Measurements from ENCODE around the gene HSPA6.
"Not testable (repeated sequence)": the region's sequence is repeated elsewhere in the genome, so short reads cannot be mapped to it uniquely, and the experiment has no call there.

The HSPA6 gene

DNA sequence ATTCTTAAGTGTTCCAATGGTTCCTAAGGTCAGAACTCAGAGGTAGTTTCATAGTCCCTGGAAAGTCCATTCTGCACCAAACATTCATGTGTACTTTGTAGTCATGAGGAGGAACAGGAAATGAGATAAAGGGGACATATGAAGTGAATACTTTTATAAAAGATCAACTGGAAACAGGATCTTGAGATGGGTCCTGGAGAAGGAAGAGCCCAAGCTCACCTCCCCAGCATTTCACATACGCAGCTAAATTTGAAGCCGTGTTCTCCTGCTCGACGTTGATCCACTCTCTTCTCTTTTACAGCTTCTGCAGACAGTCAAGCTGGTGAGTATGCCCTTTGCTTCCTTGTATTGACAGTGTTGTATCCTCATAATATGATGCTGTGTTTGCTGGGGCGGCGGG, 18.7 kb upstream of the HSPA6 start:
- DNase-seq: no peak

DNA sequence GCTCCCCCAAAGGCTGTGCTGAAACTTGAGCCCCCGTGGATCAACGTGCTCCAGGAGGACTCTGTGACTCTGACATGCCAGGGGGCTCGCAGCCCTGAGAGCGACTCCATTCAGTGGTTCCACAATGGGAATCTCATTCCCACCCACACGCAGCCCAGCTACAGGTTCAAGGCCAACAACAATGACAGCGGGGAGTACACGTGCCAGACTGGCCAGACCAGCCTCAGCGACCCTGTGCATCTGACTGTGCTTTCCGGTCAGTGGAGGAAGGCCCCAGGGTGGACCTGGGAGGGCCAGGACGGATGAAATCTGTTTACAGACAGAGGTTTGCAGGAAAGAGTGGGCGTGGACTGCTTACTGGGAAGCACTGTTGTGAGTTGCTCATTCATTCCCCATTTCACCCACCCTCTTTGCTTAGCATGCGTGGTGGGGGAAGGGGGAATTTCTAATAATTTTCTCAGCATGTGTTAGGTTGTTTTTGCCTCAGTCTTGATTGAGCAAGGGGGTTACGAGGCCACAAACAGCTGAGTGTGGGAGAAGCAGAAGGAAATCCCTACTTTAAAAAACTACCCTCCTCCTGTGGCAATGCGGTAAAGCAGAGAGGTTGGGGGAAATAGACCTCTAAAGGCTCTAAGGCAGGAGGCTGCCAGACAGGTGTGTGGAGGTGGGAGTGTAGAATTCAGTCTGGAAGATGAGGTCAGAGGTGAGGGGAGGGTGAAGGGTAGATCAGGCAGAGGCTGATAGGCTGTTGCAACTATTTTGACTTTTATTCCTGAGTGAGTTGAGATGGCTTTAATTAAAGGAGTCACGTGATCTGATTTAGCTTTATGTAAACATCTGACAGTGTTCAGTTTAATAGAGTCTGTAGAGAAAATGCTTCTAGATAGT, 17.8 kb upstream of the HSPA6 start:
- no peak for DNase-seq

DNA sequence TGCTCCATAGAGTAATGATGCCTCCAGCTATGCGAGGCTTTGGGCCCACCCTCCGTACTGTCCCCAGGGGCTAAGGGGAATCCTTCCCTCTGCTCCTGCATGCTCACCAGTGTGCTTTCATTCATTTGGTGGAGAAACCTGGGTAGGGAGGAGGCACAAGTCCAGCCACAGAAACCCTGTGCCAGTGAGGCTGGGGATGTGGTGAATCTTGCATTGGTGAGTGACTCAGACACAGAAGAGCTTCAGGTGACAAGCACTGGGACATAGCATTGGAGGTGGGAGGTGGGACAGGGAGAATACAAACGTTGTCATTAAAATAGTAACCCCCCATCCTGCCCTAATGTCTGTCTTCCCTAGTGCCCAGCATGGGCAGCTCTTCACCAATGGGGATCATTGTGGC, 13.9 kb upstream of the HSPA6 start:
- DNase-seq: no peak

DNA sequence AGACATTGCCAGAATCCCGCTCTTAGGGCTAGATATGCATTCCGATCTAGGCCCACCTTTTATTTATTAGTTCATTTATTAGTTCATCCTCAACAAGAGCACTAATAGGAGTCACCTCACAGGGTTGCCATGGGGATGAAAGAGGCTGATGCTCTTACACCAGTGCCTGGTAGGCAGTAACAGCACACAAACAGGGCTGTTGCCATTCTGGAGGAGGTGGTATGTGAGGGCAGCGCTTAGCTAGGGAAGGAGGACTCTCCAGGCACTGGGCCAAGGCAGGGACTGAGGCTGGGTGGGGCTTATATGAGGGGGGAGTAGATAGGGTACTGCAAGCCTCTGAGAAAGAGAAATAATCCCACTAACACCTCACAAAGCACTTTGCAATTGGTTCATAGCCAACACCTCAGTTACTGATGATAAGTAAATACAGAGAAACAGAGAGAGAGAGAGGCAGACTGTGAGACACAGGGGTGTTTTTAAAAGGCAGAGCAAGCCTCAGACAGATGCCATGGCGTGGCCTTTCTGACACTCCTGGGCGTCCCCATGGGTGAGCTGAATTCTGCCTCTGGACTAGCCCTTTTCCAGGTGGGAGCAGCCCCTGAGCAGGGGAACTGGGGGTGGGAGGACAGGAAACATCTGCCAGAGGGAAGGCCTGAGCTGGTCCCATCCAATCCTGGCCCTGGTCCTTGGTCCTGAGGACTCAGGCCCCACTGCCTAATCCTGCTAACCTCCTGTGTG, 13.2 kb upstream of the HSPA6 start:
- DNase-seq: peak; percentile 6 to 30

DNA sequence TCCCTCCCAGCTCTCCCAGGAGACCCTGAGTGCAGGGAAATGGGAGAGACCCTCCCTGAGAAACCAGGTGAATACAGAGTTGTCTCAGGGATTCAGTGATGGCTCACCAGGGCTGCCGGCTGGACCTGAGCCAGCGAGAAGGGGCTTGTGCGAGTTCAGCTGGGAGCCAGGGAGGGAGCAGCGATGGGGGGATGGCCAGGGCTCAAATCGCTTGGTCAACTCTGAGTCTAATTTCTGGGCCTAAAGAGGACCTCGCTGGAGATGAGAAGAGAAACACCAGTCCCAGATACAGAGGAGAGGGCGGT, 12.6 kb upstream of the HSPA6 start:
- no peak for DNase-seq

DNA sequence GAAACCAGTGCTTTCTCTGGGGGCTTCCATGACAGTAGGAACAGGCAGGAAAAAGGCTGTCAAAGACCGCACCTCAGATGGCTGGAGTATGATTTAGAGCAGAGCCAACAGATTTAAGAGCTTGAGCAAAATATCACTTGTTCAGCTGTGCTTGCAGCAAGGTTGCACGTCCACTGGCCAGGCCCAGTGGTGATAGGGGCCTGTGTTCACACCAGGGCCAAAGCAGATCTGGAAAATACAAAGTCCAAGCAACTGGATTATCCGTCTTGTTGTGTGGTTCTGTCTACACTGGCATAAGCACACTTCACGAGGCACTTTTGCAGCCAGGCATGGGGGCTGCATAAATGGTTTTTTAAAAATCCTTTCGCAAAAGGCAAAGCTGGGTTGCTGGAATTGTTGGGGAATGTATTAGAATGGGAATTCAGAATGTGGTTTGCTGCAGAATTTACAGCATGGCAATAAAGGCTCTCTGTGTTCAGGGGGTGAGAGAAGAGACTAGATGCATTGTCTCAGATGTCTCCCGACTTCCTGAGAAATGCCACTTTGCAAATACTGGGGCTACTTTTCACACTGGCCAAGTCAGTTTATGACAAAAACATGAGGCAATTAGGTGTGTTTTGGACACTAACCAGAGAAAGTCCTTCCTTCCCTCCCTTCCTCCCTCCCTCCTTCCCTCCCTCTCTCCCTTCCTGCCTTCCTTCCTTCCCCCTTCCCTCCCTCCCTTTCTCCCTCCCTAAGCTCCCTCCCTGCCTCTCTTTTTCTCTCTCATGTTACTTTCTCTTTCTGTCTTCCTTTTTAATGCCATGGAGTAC, 11.5 kb upstream of the HSPA6 start:
- not testable (repeated sequence) for DNase-seq

DNA sequence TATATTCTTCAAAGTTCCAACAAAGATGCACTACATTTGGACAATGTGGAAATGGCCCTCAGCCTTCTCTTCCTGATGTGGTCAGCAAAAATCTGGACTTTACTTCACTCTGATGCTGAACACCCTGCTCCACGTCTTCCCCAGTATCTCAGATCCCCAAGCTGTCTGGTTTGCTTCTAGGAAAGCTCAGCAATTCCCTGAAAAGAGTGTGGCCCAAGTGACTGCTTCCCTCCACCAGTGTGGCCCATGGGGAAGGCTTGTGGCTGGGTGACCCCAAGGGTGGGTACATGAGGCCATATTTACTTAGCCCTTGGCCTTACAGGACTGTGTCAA, 10.9 kb upstream of the HSPA6 start:
- not testable (repeated sequence) for DNase-seq

DNA sequence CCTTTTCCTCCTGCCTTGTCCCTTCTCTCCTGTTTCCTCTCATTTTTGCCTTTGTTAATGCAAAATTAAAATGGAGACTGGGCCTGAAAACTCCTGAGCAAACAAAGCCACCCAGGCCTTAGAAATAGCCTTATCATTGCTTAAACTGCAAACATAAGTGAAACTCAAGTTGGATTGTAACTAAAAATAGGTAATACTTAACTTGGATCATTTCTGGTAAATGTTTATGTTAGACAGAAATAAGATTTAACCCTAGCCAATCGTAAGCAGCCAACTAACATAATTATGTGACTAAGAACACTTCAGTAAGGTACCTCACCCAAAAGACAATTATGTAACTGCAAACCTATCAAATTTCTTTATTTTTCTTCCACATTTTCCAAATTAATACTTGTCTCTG, 10.4 kb upstream of the HSPA6 start:
- not testable (repeated sequence) for DNase-seq

DNA sequence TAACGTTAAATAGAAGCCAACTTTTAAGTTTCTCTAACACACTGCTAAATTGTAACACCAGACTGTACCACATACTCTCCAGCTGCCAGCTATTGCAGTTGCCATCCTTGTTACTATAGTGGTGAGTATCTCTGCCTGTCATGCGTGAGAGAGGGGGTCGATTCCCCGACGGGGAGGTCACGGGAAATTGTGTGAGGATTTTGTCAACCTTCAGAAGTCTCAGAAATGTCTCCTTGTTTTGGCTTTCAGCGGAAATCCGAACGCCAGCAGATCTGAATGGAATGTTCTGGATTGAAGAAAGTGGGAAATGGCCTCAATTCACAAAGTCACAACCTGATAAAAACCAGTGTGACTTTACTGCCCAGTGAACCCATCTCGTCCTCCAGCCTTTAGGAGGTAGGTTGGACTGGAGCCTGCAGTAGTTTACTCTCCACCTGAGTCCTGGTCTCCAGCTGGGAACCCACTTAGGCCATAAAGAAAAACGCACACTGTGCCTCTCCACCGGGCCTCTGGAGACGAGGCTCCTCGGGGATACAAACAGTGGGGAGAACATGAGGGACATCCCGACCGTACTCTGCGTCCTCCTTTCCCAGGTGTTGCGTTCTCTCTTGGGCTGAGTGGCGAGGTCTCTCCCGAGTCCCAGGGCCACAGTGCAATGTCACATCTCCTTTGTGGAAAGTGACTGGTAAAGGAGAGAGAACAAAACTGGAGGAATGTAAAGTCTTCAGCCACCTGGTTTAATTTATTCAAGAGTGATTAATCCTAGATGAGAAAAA, 1.1 kb upstream of the HSPA6 start:
- peak in 1 of 2 experiments; percentile 51 for DNase-seq

DNA sequence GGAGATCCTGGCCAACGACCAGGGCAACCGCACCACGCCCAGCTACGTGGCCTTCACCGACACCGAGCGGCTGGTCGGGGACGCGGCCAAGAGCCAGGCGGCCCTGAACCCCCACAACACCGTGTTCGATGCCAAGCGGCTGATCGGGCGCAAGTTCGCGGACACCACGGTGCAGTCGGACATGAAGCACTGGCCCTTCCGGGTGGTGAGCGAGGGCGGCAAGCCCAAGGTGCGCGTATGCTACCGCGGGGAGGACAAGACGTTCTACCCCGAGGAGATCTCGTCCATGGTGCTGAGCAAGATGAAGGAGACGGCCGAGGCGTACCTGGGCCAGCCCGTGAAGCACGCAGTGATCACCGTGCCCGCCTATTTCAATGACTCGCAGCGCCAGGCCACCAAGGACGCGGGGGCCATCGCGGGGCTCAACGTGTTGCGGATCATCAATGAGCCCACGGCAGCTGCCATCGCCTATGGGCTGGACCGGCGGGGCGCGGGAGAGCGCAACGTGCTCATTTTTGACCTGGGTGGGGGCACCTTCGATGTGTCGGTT, 477 bp downstream of the HSPA6 start:
- DNase-seq: not testable (repeated sequence)

DNA sequence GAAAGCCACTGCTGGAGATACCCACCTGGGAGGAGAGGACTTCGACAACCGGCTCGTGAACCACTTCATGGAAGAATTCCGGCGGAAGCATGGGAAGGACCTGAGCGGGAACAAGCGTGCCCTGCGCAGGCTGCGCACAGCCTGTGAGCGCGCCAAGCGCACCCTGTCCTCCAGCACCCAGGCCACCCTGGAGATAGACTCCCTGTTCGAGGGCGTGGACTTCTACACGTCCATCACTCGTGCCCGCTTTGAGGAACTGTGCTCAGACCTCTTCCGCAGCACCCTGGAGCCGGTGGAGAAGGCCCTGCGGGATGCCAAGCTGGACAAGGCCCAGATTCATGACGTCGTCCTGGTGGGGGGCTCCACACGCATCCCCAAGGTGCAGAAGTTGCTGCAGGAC, 981 bp downstream of the HSPA6 start:
- not testable (repeated sequence) for DNase-seq

DNA sequence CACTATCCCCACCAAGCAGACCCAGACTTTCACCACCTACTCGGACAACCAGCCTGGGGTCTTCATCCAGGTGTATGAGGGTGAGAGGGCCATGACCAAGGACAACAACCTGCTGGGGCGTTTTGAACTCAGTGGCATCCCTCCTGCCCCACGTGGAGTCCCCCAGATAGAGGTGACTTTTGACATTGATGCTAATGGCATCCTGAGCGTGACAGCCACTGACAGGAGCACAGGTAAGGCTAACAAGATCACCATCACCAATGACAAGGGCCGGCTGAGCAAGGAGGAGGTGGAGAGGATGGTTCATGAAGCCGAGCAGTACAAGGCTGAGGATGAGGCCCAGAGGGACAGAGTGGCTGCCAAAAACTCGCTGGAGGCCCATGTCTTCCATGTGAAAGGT, 1.6 kb downstream of the HSPA6 start:
- not testable (repeated sequence) for DNase-seq

DNA sequence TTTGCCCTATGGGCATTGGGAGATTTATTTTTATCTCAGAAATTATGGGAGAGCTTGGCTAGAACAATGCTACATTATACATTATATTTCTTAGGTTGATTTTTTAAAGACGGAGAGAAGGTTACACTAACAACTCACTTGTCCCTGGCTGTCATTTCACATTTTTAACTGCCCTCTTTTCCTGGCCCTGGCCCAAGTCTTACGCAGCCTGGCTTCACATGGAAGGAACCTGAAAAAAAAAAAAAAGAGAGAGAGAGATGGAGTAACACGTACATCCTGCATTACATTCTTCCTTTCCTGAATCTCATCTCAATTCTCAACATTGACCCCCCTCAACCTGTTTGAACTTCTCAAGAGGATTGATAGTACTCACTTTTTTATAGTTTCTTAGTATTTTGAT, 4.2 kb downstream of the HSPA6 start:
- DNase-seq: not testable (repeated sequence)

DNA sequence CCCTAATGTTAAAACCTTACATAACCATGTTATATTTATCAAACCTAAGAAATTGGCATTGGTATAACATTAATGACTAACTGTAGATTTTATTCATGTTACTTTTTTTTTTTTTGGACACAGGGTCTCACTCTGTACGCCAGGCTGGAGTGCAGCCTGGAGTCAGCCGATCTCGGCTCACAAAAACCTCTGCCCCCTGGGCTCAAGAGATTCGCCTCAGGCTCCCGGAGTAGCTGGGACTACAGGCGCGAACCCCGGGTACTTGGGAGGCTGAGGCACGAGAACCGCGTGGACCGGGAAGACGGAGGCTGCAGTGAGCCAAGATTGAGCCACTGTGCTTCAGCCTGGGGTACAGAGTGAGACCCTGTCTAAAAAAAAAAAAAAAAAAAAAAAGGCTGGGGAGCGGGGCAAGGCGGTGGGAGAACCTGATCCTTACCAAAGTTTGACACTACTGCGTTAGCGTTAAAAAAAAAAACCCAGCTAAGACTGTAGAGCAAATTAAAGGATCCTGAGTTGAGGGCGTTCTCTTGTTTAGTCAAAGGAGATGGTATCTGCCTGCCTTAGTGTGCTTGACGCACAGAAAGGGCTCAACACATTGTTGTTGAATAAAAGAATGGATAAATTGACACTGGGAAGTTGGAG, 5.2 kb downstream of the HSPA6 start:
- peak in 1 of 2 experiments; percentile 39 for DNase-seq

DNA sequence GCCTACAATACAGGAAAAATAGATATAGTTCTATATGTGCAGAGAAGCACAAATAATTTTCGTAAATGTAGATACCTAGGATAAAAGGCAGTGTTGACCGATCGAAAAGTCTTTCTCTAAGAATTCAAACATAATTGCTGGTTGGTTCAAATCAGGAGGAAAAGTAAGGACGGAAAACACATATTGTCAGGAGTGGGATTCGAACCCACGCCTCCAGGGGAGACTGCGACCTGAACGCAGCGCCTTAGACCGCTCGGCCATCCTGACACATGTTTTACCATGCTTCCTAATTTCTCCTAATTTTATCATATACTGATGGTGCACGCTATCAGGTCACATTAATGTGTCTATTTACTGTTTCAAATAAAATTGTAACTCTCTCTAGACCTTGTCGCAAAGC, 5.8 kb downstream of the HSPA6 start:
- DNase-seq: peak; percentile 48 to 66

DNA sequence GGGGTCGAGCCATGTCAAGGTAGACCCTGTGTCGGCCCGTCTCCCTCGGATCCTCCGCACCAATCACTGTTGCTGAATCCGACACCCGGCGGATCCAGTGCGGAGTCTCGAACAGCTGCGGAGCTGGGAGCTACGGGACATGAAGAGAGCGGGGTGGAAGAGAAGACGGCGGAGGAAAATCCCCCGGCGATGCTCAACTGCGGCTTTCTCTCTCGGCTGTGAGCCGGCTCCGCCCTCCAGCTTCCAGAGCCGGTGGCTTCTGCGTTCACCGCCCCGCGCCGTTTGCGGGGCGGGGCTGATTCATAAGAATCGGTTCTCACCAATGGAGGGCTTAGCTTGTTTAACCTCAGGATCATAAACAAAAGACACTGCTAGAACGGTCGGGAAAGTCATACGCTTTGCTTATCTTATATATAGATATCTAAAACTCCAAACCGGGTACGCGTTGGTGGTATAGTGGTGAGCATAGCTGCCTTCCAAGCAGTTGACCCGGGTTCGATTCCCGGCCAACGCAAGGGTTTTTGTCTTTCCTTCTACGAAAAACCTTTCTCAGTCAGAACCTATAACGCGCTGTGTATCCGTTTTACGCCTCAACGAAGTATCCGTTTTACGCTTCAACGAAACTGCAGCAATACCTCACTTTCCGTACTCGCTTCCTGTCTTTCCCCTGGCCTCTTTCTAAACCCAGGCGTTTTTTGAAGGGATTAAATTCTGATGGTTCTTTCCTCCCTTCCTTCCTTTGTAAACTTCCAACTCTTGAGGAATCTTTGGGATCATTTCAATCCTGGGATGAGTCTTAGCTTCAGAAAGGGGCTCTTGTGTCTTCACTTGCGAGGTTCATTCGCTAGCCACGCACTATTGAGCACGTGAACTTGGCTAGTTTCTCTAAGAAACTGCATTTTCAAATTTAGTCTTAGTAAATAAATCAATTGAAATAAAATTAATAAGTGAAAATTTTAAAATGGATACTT, 6.6 kb downstream of the HSPA6 start:
- peak; percentile 60 to 90 for DNase-seq

DNA sequence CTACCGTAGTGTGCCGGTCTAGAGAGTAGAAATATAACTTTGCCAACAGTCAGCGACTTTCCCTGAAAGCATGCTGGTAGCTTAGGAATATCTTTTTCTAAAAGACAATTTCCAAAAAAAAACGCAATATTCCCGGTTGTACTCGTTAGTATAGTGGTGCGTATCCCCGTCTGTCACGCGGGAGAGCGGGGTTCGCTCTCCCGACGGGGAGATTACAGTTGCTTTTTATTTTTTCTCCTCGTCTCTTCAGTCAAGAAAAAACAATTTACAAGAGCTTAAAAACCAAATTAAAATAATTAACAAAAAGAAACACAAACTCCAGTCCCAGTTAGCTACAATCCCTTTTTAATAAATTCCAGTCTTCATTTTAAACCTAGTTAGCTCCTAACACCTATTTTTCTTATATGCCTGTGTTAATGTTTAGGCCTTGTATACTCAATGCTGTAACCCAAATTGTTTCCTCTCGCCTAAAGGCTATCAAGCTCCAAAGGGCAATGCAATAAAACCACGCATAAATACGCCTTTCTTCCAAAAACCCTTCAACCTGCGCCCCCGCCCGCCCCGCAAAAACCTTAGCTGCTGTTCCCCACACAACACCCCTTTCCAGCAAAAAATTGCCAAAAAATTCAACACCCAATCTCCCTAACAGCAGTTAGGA, 7.8 kb downstream of the HSPA6 start:
- DNase-seq: no peak

DNA sequence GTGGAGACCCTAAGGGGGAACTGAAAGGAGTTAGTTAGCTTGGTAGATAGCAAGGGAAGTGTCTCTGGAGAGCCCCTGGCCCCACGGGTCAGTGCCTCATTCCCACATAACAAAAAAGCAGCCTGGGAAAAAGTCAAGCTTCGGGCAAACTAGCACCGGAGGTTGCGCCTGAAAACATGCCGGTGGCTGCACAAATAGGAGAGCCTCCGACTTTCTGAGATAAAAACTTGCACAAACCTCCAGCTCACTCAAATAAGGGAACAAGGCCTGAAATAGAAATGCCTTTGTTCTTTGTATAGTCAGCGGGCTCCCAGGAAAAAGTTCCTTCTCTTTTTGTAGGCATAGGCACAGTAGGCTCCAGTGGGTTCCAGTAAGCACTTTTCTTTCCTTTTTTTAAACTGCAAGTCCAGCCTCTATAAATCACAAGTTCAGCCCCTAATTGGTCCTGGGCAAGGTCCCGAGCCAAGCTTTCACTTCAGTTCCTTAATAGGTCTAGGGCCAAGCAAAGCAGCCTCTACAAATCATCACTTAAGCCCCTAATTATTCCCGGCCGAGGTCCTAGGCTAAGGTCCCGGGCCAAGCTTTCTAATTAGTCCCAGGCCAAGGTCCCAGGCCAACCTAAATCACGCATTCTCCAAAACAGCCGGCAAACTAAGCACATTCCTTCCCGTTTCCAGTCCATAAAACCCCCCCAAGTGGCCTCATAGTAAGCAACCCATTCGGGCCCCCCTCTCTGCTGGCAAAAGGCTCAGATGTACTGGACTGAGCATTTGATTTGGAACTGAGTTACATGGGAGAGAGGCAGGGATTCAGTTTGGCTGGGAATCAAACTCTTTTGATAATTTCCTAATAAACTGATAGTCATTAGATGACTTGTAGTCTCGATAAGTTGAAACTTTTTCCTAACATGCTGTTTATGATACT, 8.6 kb downstream of the HSPA6 start:
- not testable (repeated sequence) for DNase-seq
